Esophagus squamous epithelium (tissue), 4 donors: ENCODE measurements around the gene MAML3.

Experiments used
- POLR2A ChIP-seq, 4 donors: fragments of 450-650 bp; IDR thresholded peaks; one replicate each; pipeline ENCODE4 v1.6.1; 2017; ENCODE audit warnings: antibody characterized with exemption in 4 of 4, mild to moderate bottlenecking in 4 of 4, moderate library complexity in 3 of 4
- TF ChIP-seq, protein P1 (sequence below), 6 experiments: fragments of 450-650 bp in 4 of 6; fragments of 200-600 bp in 2 of 6; sonication (generic) in 2 of 6; IDR thresholded peaks; one replicate each; pipeline ENCODE4 v1.5.1; 2016 to 2019; ENCODE audit warnings: antibody characterized with exemption in 6 of 6, mild to moderate bottlenecking in 4 of 6, moderate library complexity in 4 of 6

DNA sequence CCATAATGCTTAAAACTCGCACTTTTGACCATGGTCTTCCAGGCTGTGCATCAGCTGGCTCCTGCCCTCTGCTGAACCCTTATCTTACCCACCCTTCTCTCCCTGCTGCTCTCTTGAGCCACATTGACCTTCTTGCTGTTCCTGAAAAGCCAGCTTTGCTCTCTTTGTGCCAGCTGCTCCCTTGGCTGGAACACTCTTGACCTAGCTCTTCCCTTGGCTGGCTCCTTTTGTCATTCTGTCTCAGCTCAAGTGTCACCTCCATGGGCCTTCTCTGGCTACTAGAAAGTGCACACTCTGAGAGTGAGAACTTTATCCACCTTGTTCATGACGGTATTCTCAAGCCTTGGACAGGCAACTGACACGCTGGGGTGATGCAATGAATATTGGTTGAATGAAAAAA is 376.2 kb downstream of the MAML3 start:
- TF ChIP-seq POLR2A (IDR thresholded peaks at IDR 0.05), result no peak
- TF ChIP-seq, protein P1, sequence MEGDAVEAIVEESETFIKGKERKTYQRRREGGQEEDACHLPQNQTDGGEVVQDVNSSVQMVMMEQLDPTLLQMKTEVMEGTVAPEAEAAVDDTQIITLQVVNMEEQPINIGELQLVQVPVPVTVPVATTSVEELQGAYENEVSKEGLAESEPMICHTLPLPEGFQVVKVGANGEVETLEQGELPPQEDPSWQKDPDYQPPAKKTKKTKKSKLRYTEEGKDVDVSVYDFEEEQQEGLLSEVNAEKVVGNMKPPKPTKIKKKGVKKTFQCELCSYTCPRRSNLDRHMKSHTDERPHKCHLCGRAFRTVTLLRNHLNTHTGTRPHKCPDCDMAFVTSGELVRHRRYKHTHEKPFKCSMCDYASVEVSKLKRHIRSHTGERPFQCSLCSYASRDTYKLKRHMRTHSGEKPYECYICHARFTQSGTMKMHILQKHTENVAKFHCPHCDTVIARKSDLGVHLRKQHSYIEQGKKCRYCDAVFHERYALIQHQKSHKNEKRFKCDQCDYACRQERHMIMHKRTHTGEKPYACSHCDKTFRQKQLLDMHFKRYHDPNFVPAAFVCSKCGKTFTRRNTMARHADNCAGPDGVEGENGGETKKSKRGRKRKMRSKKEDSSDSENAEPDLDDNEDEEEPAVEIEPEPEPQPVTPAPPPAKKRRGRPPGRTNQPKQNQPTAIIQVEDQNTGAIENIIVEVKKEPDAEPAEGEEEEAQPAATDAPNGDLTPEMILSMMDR (IDR thresholded peaks at IDR 0.05), result no peak
